COLO668 (cell line): ENCODE results near the gene ERCC4.

Source experiments
- DNase-seq: peaks from one replicate; lab custom pipeline; 2025; ENCODE audit not compliant: unreplicated experiment; lab: John Stamatoyannopoulos, UW

ERCC4 gene

GRCh38 chr16:13909872-13910303 lies 10.1 kb upstream of the ERCC4 start:
- DNase-seq, result no peak

- no peak for DNase-seq
These were observed 8.6 kb upstream of the ERCC4 start for GRCh38 chr16:13911306-13911705.

GRCh38 chr16:13911871-13912270 lies 8.1 kb upstream of the ERCC4 start:
- no peak for DNase-seq

GRCh38 chr16:13912891-13913290 lies 7.1 kb upstream of the ERCC4 start:
- no peak for DNase-seq

GRCh38 chr16:13913374-13914292 lies 6.3 kb upstream of the ERCC4 start:
- no peak for DNase-seq

- DNase-seq, result no peak
These were observed 4.8 kb upstream of the ERCC4 start for GRCh38 chr16:13915033-13915635.

GRCh38 chr16:13919330-13919682 lies 648 bp upstream of the ERCC4 start:
- peak; percentile 38 for DNase-seq

- no peak for DNase-seq
These were observed 510 bp downstream of the ERCC4 start for GRCh38 chr16:13920510-13920818.

GRCh38 chr16:13921328-13921727 lies 1.4 kb downstream of the ERCC4 start:
- no peak for DNase-seq

GRCh38 chr16:13923703-13924298 lies 3.8 kb downstream of the ERCC4 start:
- no peak for DNase-seq

- DNase-seq, result no peak
These were observed 6.5 kb downstream of the ERCC4 start for GRCh38 chr16:13926464-13926863.

GRCh38 chr16:13926891-13927290 lies 6.9 kb downstream of the ERCC4 start:
- no peak for DNase-seq

- DNase-seq, result no peak
These were observed 8.7 kb downstream of the ERCC4 start for GRCh38 chr16:13928646-13929045.

GRCh38 chr16:13931845-13932244 lies 11.9 kb downstream of the ERCC4 start:
- no peak for DNase-seq

- peak; percentile 17 for DNase-seq
These were observed 15.5 kb downstream of the ERCC4 start for GRCh38 chr16:13935408-13935807.

GRCh38 chr16:13936155-13936554 lies 16.2 kb downstream of the ERCC4 start:
- no peak for DNase-seq

- no peak for DNase-seq
These were observed 16.7 kb downstream of the ERCC4 start for GRCh38 chr16:13936596-13937081.

- no peak for DNase-seq
These were observed 17.5 kb downstream of the ERCC4 start for GRCh38 chr16:13937411-13937810.

GRCh38 chr16:13938480-13938879 lies 18.5 kb downstream of the ERCC4 start:
- DNase-seq, result no peak

- no peak for DNase-seq
These were observed 19.9 kb downstream of the ERCC4 start for GRCh38 chr16:13939821-13940220.

- DNase-seq, result no peak
These were observed 20.5 kb downstream of the ERCC4 start for GRCh38 chr16:13940397-13940933.

GRCh38 chr16:13944816-13945215 lies 24.9 kb downstream of the ERCC4 start:
- DNase-seq, result no peak
